ENCODE measurements around the gene ASB10. TPM values are rescaled to one million over a fixed set of nuclear protein-coding genes. Genes with fewer than 3 reads are reported as not detected.
A peak's percentile ranks its signal among the peaks of the same experiment; 100 is the strongest.

ASB10 gene
- total and polyA plus RNA-seq, 7 experiments from 2014 or later: not detected

GRCh38 chr7:151212626-151213025 is 25.6 kb upstream of the ASB10 start:
- Mint-ChIP-seq H3K4me3 (no peak overlapping the region), H3K9me3 (no peaks in the 10 kb centered on the region), H3K27me3 (no peaks in the 10 kb centered on the region), H3K4me1 (peaks cover 3 to 10% (median 7%) of the 10 kb centered on the region in 7 donors), H3K36me3 (peaks cover 11 to 25% (median 17%) of the 10 kb centered on the region in 5 donors), H3K27ac (no peak overlapping the region)
- no peak overlapping the region for H3K27ac ChIP-seq (ENCODE audit: low read depth, low read length)
- ATAC-seq: no peak
- no peaks in the 10 kb centered on the region for H3K27me3 ChIP-seq (ENCODE audit: control insufficient read depth in 2 of 2, insufficient read depth in 2 of 2, low read length in 2 of 2)
- no peaks in the 10 kb centered on the region for H3K9me3 ChIP-seq (ENCODE audit: control insufficient read depth in 2 of 3, low read length in 3 of 3)
- CTCF ChIA-PET: no interaction called here
- H3K36me3 ChIP-seq (ENCODE audit: control insufficient read depth in 2 of 3, insufficient read depth in 3 of 3, low read length in 3 of 3): peaks cover 4 to 56% (median 5%) of the 10 kb centered on the region in 3 experiments
- no peak overlapping the region for H3K4me3 ChIP-seq (ENCODE audit: low read length)
- H3K4me1 ChIP-seq (ENCODE audit: control insufficient read depth in 2 of 2, insufficient read depth in 2 of 2, low read length in 2 of 2): peaks cover 4 to 6% of the 10 kb centered on the region in 2 donors
- POLR2A ChIA-PET: no interaction called here
- intact Hi-C loops (cut with micrococcal nuclease): no loop called here
- DNase-seq: no peak

- no peak overlapping the region for H3K27ac ChIP-seq (ENCODE audit: low read depth, low read length)
- Mint-ChIP-seq H3K9me3 (no peaks in the 10 kb centered on the region), H3K4me3 (no peak overlapping the region), H3K4me1 (peaks cover 16 to 23% (median 19%) of the 10 kb centered on the region in 7 donors), H3K27ac (peak overlapping the region in 1 of 9 donors; percentile 26), H3K27me3 (peaks cover 0 to 2% (median 0%) of the 10 kb centered on the region in 5 donors), H3K36me3 (peaks cover 11 to 25% (median 17%) of the 10 kb centered on the region in 5 donors)
- CTCF ChIA-PET: no interaction called here
- peaks cover 0 to 42% (median 4%) of the 10 kb centered on the region in 3 experiments for H3K36me3 ChIP-seq (ENCODE audit: control insufficient read depth in 2 of 3, insufficient read depth in 3 of 3, low read length in 3 of 3)
- H3K27me3 ChIP-seq (ENCODE audit: control insufficient read depth in 2 of 2, insufficient read depth in 2 of 2, low read length in 2 of 2): no peaks in the 10 kb centered on the region
- no peaks in the 10 kb centered on the region for H3K9me3 ChIP-seq (ENCODE audit: control insufficient read depth in 2 of 3, low read length in 3 of 3)
- peaks cover 15 to 17% of the 10 kb centered on the region in 2 donors for H3K4me1 ChIP-seq (ENCODE audit: control insufficient read depth in 2 of 2, insufficient read depth in 2 of 2, low read length in 2 of 2)
- H3K4me3 ChIP-seq (ENCODE audit: low read length): no peak overlapping the region
- intact Hi-C loops (cut with micrococcal nuclease): no loop called here
- DNase-seq (no peak), ATAC-seq (no peak)
- POLR2A ChIA-PET: no interaction called here
These were observed 24.2 kb upstream of the ASB10 start for GRCh38 chr7:151211155-151211772.

GRCh38 chr7:151210087-151210854 is 23.2 kb upstream of the ASB10 start, which contains the start of gene H2BK1:
Gene H2BK1, minus strand, starts transcription at chr7:151210488. Its CDS starts 170 bp downstream, at chr7:151210318.
- Mint-ChIP-seq H3K36me3 (peaks cover 4 to 17% (median 10%) of the 10 kb centered on the region in 5 donors), H3K4me1 (peaks cover 16 to 28% (median 23%) of the 10 kb centered on the region in 7 donors), H3K27ac (peak within 1 kb of the TSS in 2 of 9 donors; percentile 26 to 62), H3K9me3 (no peaks in the 10 kb centered on the region), H3K4me3 (no peak within 1 kb of the TSS), H3K27me3 (peaks cover 0 to 8% (median 0%) of the 10 kb centered on the region in 5 donors)
- CTCF ChIA-PET: no interaction called here
- H3K9me3 ChIP-seq (ENCODE audit: control insufficient read depth in 2 of 3, low read length in 3 of 3): no peaks in the 10 kb centered on the region
- DNase-seq (no peak), ATAC-seq (no peak)
- H3K36me3 ChIP-seq (ENCODE audit: control insufficient read depth in 2 of 3, insufficient read depth in 3 of 3, low read length in 3 of 3): peaks cover 0 to 32% (median 0%) of the 10 kb centered on the region in 3 experiments
- POLR2A ChIA-PET: no interaction called here
- H3K27ac ChIP-seq (ENCODE audit: low read depth, low read length): no peak within 1 kb of the TSS
- H3K4me3 ChIP-seq (ENCODE audit: low read length): no peak within 1 kb of the TSS
- H3K27me3 ChIP-seq (ENCODE audit: control insufficient read depth in 2 of 2, insufficient read depth in 2 of 2, low read length in 2 of 2): no peaks in the 10 kb centered on the region
- intact Hi-C loops (cut with micrococcal nuclease): no loop called here
- peaks cover 15 to 20% of the 10 kb centered on the region in 2 donors for H3K4me1 ChIP-seq (ENCODE audit: control insufficient read depth in 2 of 2, insufficient read depth in 2 of 2, low read length in 2 of 2)

- ChIA-PET POLR2A (no interaction called here), CTCF (interaction anchor here (0.6 kb wide), 1 partner anchor 1295 kb away, joined by 3 read pairs; no protein-coding TSS in a partner anchor)
- H3K36me3 ChIP-seq (ENCODE audit: control insufficient read depth in 2 of 3, insufficient read depth in 3 of 3, low read length in 3 of 3): peaks cover 0 to 25% (median 0%) of the 10 kb centered on the region in 3 experiments
- DNase-seq (no peak), ATAC-seq (no peak)
- no peak overlapping the region for H3K4me3 ChIP-seq (ENCODE audit: low read length)
- no peak overlapping the region for H3K27ac ChIP-seq (ENCODE audit: low read depth, low read length)
- intact Hi-C loops (cut with micrococcal nuclease): no loop called here
- peaks cover 0 to 11% (median 6%) of the 10 kb centered on the region in 5 donors for H3K36me3 Mint-ChIP-seq
- peaks cover 16 to 28% (median 23%) of the 10 kb centered on the region in 7 donors for H3K4me1 Mint-ChIP-seq
- H3K9me3 Mint-ChIP-seq: no peaks in the 10 kb centered on the region
- H3K4me3 Mint-ChIP-seq: no peak overlapping the region
- peaks cover 15 to 20% of the 10 kb centered on the region in 2 donors for H3K4me1 ChIP-seq (ENCODE audit: control insufficient read depth in 2 of 2, insufficient read depth in 2 of 2, low read length in 2 of 2)
- no peak overlapping the region for H3K27ac Mint-ChIP-seq
- no peaks in the 10 kb centered on the region for H3K27me3 ChIP-seq (ENCODE audit: control insufficient read depth in 2 of 2, insufficient read depth in 2 of 2, low read length in 2 of 2)
- H3K27me3 Mint-ChIP-seq: peaks cover 0 to 13% (median 0%) of the 10 kb centered on the region in 5 donors
- no peaks in the 10 kb centered on the region for H3K9me3 ChIP-seq (ENCODE audit: control insufficient read depth in 2 of 3, low read length in 3 of 3)
These were observed 22.5 kb upstream of the ASB10 start for GRCh38 chr7:151209588-151209987.

- Histone ChIP-seq H3K4me3 (ENCODE audit: low read length) (no peak overlapping the region), H3K9me3 (ENCODE audit: control insufficient read depth in 2 of 3, low read length in 3 of 3) (no peaks in the 10 kb centered on the region), H3K27ac (ENCODE audit: low read depth, low read length) (no peak overlapping the region), H3K27me3 (ENCODE audit: control insufficient read depth in 2 of 2, insufficient read depth in 2 of 2, low read length in 2 of 2) (no peaks in the 10 kb centered on the region), H3K4me1 (ENCODE audit: control insufficient read depth in 2 of 2, insufficient read depth in 2 of 2, low read length in 2 of 2) (peaks cover 15 to 20% of the 10 kb centered on the region in 2 donors), H3K36me3 (ENCODE audit: control insufficient read depth in 2 of 3, insufficient read depth in 3 of 3, low read length in 3 of 3) (peaks cover 0 to 13% (median 0%) of the 10 kb centered on the region in 3 experiments)
- H3K9me3 Mint-ChIP-seq: no peaks in the 10 kb centered on the region
- DNase-seq (no peak), ATAC-seq (no peak)
- H3K27ac Mint-ChIP-seq: peak overlapping the region in 1 of 9 donors; percentile 66
- no peak overlapping the region for H3K4me3 Mint-ChIP-seq
- POLR2A ChIA-PET: interaction anchor here (1.9 kb wide), 1 partner anchor 35 kb away, joined by 8 read pairs; no protein-coding TSS in a partner anchor
- peaks cover 0 to 17% (median 0%) of the 10 kb centered on the region in 5 donors for H3K27me3 Mint-ChIP-seq
- peaks cover 0 to 5% (median 2%) of the 10 kb centered on the region in 5 donors for H3K36me3 Mint-ChIP-seq
- CTCF ChIA-PET: no interaction called here
- intact Hi-C loops (cut with micrococcal nuclease): no loop called here
- peaks cover 16 to 28% (median 22%) of the 10 kb centered on the region in 7 donors for H3K4me1 Mint-ChIP-seq
These were observed 21.3 kb upstream of the ASB10 start for GRCh38 chr7:151208253-151208862.

GRCh38 chr7:151207804-151208203 is 20.8 kb upstream of the ASB10 start:
- Mint-ChIP-seq H3K4me3 (peak overlapping the region in 4 of 10 donors; percentile 58 to 76 (median 67)), H3K27me3 (peaks cover 0 to 20% (median 0%) of the 10 kb centered on the region in 5 donors), H3K4me1 (peaks cover 16 to 28% (median 22%) of the 10 kb centered on the region in 7 donors), H3K27ac (peak overlapping the region in 3 of 9 donors; percentile 49 to 74 (median 58)), H3K36me3 (peaks cover 0 to 5% (median 0%) of the 10 kb centered on the region in 5 donors), H3K9me3 (no peaks in the 10 kb centered on the region)
- intact Hi-C loops (cut with micrococcal nuclease): loop anchor here in 1 of 2 donors (1.0 kb wide), 1 partner anchor 36 kb away; no protein-coding TSS in a partner anchor
- Histone ChIP-seq H3K27me3 (ENCODE audit: control insufficient read depth in 2 of 2, insufficient read depth in 2 of 2, low read length in 2 of 2) (no peaks in the 10 kb centered on the region), H3K9me3 (ENCODE audit: control insufficient read depth in 2 of 3, low read length in 3 of 3) (no peaks in the 10 kb centered on the region), H3K4me3 (ENCODE audit: low read length) (no peak overlapping the region), H3K27ac (ENCODE audit: low read depth, low read length) (no peak overlapping the region), H3K4me1 (ENCODE audit: control insufficient read depth in 2 of 2, insufficient read depth in 2 of 2, low read length in 2 of 2) (peaks cover 15 to 20% of the 10 kb centered on the region in 2 donors), H3K36me3 (ENCODE audit: control insufficient read depth in 2 of 3, insufficient read depth in 3 of 3, low read length in 3 of 3) (peaks cover 0 to 7% (median 0%) of the 10 kb centered on the region in 3 experiments)
- ChIA-PET POLR2A (interaction anchor here (1.9 kb wide), 1 partner anchor 36 kb away, joined by 8 read pairs; no protein-coding TSS in a partner anchor), CTCF (interaction anchor here (1.6 kb wide), 1 partner anchor 36 kb away, joined by 5 read pairs; no protein-coding TSS in a partner anchor)
- no peak for DNase-seq
- no peak for ATAC-seq

All from naive thymus-derived CD4-positive, alpha-beta T cell (primary cell).